Panc1 (cell line): ENCODE data around the gene SCARF1. TPM values are rescaled to one million over a fixed set of nuclear protein-coding genes. Genes with fewer than 3 reads are reported as not detected.

Experiments used
- ATAC-seq: fragments of 200-7000 bp; cut with Tn5 transposase; 2 replicates; pipeline ENCODE4 v1.9.1; 2020; ENCODE audit warnings: mild to moderate bottlenecking, moderate library complexity
- BruUV-seq: library from RNA; stranded (reverse); fragments of 400-500 nt; replicated peaks from 2 replicates; lab custom pipeline; 2021; lab: Mats Ljungman, UMichigan
- CTCF ChIA-PET: fragments of 300-600 bp; sonication (Branson Sonifier 250); formaldehyde crosslinking; loops from one replicate; lab custom pipeline; 2022; ENCODE audit warnings: antibody characterized with exemption; lab: Charles Lee
- POLR2A ChIA-PET: fragments of 300-600 bp; sonication (Branson Sonifier 250); formaldehyde crosslinking; loops from one replicate; lab custom pipeline; 2022; ENCODE audit warnings: antibody characterized with exemption; lab: Charles Lee
- DNase-seq: peaks from one replicate; pipeline ENCODE4 v3.0.0-alpha.2; 2010; ENCODE audit warnings: low read depth, low spot score
- H3K27ac ChIP-seq: 2 replicates; pipeline ENCODE4 v1.5.1; 2011; ENCODE audit warnings: mild to moderate bottlenecking, low read length, inconsistent platforms
- H3K27me3 ChIP-seq: fragments of 200-500 bp; sonication (Bioruptor generic); 2 replicates; pipeline ENCODE4 v1.6.0; 2014; ENCODE audit warnings: low read length, inconsistent platforms; ENCODE audit not compliant: control insufficient read depth, insufficient read depth
- H3K36me3 ChIP-seq: fragments of 200-500 bp; sonication (Bioruptor generic); 2 replicates; pipeline ENCODE4 v1.5.1; 2014; ENCODE audit warnings: inconsistent platforms, mild to moderate bottlenecking, low read length, moderate library complexity; ENCODE audit not compliant: control insufficient read depth, insufficient read depth
- H3K4me1 ChIP-seq: 2 replicates; pipeline ENCODE4 v1.5.1; 2011; ENCODE audit warnings: inconsistent platforms, mild to moderate bottlenecking, low read length, moderate library complexity; ENCODE audit not compliant: control insufficient read depth, insufficient read depth
- H3K4me3 ChIP-seq, 2 experiments: 2 replicates each; pipeline ENCODE4 v1.5.1; 2011 to 2012; ENCODE audit warnings: low read depth in 2 of 2, low read length in 2 of 2, mild to moderate bottlenecking in 2 of 2, inconsistent platforms in 1 of 2, moderate library complexity in 1 of 2
- H3K9me3 ChIP-seq: fragments of 200-500 bp; sonication (Bioruptor generic); 2 replicates; pipeline ENCODE4 v1.5.1; 2014; ENCODE audit warnings: low read depth, mild to moderate bottlenecking, inconsistent platforms, low read length, moderate library complexity; ENCODE audit not compliant: control insufficient read depth, insufficient read depth
- POLR2AphosphoS5 ChIP-seq: IDR thresholded peaks from 2 replicates; pipeline ENCODE4 v1.6.1; 2012; ENCODE audit warnings: mild to moderate bottlenecking, low read depth, low read length, moderate library complexity
- SIN3A ChIP-seq: IDR thresholded peaks from 2 replicates; pipeline ENCODE4 v1.6.1; 2012; ENCODE audit warnings: low read depth, mild to moderate bottlenecking, low read length, moderate library complexity, borderline replicate concordance; ENCODE audit not compliant: insufficient read depth
- TCF7L2 ChIP-seq: IDR thresholded peaks from 2 replicates; pipeline ENCODE4 v1.6.1; 2011; ENCODE audit warnings: mild to moderate bottlenecking, low read depth, low read length, inconsistent platforms
- in situ Hi-C: cut with HindIII; loops from 2 replicates; pipeline ENCODE4 v1.10.0; 2016; ENCODE audit warnings: low sequenced_read_pairs, low pct_unique_long_range_greater_than_20kb
- intact Hi-C: fragments of 100-400 bp; cut with micrococcal nuclease; formaldehyde crosslinking; loops from one replicate; pipeline ENCODE4 v1.10.0; 2022; ENCODE audit not compliant: unreplicated experiment
- total RNA-seq: library from RNA; stranded (reverse); gene quantifications from one replicate; pipeline ENCODE4 v1.2.1, GENCODE V29; 2021; ENCODE audit not compliant: unreplicated experiment
- TF ChIP-seq, protein P1 (sequence below), 2 experiments: IDR thresholded peaks; 2 replicates each; pipeline ENCODE4 v1.6.1; 2011 to 2012; ENCODE audit warnings: low read depth in 2 of 2, control low read depth in 1 of 2, low read length in 1 of 2, mild to moderate bottlenecking in 1 of 2, moderate library complexity in 1 of 2; ENCODE audit not compliant: insufficient read depth in 1 of 2
- TF ChIP-seq, protein P2 (sequence below): fragments of 450-650 bp; IDR thresholded peaks from 2 replicates; pipeline ENCODE4 v1.5.1; 2017; ENCODE audit warnings: mild to moderate bottlenecking

The SCARF1 gene
- total RNA-seq, 1 experiment from 2014 or later = 6.6 TPM

DNA sequence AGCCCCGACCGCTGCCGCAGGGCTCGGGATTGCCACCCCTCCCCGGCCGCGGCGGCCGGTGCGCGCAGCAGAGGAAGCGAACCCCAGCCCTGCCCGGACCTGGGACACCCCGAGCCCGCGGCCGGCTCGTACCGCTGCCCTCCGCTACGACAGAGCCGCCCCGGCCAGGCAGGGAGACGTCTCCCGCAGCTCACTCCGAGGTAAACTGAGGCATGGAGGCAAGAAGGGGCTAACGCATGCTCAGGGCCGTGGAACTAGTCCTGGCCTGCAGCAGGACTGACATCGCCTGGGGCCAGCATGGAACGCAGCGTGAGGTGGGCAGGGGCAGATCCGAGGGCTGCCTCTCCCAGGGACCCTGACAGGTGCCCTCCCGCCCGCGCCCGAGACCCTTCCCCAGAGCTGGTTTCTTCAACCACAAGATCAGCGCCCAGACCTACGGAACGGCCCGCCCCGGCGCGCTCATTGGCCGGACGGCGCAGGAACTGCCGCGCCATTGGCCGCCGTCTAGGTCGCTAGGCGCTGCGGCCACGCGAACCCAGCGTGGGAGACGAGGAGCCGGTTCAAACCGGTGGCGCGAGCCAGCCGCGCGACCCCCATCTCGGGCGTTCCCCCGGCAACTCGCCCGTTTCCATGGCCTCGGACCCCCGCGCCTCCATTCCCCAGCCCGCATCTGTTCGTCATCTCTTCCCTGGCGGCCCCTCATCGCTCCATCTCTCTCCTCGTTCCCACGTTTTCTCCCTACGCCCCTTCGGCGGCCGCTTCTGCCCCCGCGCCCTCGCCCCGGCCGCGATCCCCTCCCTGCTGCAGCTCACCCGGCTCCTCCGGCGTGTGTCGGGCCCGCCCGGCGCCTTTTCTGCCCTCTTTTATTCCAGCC lies 17.3 kb downstream of the SCARF1 start, which contains the start of gene SLC43A2:
Gene SLC43A2 (minus strand): TSS at position 853 of the 874 bp plus-strand sequence. CDS start 960 bp downstream, outside the sequence.
- peak; percentile 90 for ATAC-seq
- H3K36me3 ChIP-seq = no peaks in the 10 kb centered on the region
- no TSS peak for BruUV-seq
- POLR2A ChIA-PET = no interaction called here
- H3K4me3 ChIP-seq = peak within 1 kb of the TSS; percentile 68
- CTCF ChIA-PET = no interaction called here
- in situ Hi-C loops = no loop called here
- no peaks in the 10 kb centered on the region for H3K27me3 ChIP-seq
- TF ChIP-seq POLR2AphosphoS5 = peak; percentile 43; the same call in 1 of the 2 replicates
- TF ChIP-seq, protein P1, sequence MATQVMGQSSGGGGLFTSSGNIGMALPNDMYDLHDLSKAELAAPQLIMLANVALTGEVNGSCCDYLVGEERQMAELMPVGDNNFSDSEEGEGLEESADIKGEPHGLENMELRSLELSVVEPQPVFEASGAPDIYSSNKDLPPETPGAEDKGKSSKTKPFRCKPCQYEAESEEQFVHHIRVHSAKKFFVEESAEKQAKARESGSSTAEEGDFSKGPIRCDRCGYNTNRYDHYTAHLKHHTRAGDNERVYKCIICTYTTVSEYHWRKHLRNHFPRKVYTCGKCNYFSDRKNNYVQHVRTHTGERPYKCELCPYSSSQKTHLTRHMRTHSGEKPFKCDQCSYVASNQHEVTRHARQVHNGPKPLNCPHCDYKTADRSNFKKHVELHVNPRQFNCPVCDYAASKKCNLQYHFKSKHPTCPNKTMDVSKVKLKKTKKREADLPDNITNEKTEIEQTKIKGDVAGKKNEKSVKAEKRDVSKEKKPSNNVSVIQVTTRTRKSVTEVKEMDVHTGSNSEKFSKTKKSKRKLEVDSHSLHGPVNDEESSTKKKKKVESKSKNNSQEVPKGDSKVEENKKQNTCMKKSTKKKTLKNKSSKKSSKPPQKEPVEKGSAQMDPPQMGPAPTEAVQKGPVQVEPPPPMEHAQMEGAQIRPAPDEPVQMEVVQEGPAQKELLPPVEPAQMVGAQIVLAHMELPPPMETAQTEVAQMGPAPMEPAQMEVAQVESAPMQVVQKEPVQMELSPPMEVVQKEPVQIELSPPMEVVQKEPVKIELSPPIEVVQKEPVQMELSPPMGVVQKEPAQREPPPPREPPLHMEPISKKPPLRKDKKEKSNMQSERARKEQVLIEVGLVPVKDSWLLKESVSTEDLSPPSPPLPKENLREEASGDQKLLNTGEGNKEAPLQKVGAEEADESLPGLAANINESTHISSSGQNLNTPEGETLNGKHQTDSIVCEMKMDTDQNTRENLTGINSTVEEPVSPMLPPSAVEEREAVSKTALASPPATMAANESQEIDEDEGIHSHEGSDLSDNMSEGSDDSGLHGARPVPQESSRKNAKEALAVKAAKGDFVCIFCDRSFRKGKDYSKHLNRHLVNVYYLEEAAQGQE (IDR thresholded peaks at IDR 0.05; ENCODE audit: insufficient read depth in 1 of 2, low read depth in 2 of 2, low read length in 1 of 2) = no peak
- TF ChIP-seq SIN3A = peak; percentile 79; the same call in 1 of the 2 replicates
- no peak for TF ChIP-seq TCF7L2
- TF ChIP-seq, protein P2, sequence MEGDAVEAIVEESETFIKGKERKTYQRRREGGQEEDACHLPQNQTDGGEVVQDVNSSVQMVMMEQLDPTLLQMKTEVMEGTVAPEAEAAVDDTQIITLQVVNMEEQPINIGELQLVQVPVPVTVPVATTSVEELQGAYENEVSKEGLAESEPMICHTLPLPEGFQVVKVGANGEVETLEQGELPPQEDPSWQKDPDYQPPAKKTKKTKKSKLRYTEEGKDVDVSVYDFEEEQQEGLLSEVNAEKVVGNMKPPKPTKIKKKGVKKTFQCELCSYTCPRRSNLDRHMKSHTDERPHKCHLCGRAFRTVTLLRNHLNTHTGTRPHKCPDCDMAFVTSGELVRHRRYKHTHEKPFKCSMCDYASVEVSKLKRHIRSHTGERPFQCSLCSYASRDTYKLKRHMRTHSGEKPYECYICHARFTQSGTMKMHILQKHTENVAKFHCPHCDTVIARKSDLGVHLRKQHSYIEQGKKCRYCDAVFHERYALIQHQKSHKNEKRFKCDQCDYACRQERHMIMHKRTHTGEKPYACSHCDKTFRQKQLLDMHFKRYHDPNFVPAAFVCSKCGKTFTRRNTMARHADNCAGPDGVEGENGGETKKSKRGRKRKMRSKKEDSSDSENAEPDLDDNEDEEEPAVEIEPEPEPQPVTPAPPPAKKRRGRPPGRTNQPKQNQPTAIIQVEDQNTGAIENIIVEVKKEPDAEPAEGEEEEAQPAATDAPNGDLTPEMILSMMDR = no peak
- H3K4me1 ChIP-seq = peaks cover 8% of the 10 kb centered on the region
- peak within 1 kb of the TSS; percentile 44 for H3K27ac ChIP-seq
- no peaks in the 10 kb centered on the region for H3K9me3 ChIP-seq
- intact Hi-C loops = loop anchor here (2.0 kb wide), 1 partner anchor 53 kb away; no protein-coding TSS in a partner anchor
- DNase-seq = no peak

DNA sequence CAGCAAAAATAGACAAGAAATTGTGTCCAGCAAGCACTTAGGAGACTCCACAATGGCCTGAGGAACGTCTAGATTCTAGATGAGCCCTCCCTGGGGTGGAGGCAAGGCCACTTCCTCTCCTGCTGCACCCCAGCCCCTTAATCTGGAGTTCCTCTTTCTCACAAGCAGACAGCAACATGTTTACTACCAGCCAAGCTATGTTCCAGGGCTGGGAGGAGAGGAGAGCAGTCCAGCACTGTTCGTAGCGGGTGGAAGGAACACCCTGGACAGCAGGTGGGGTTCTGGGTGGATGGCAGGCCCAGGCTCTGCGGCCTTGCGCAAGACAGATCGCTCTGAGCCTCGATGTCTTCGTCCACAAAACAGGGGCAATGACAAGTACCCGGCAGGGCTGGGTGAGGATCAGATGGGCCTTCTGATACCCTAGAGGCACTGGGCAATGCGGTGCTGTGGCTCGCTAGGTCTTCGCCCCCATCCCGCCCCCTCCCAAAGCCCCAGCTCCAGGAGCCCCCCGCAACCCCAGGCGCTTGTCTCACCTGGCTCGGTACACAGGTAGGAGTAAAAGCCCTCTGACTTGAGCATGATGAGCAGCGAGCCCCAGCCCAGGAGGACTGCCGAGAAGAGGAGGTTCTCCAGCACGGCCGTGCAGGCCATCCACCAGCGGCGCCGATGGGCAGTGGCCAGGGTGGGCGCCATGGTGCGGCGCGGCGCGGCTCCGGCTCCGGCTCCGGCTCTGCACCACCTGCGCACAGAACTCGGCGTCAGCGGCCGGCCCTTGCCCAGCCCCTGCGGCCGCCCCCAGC lies 18.1 kb downstream of the SCARF1 start:
- no TSS peak for BruUV-seq
- no peaks in the 10 kb centered on the region for H3K9me3 ChIP-seq

More for the DNA sequence above, 18.1 kb downstream of the SCARF1 start:
- Histone ChIP-seq H3K4me1 (peaks cover 8% of the 10 kb centered on the region), H3K36me3 (no peaks in the 10 kb centered on the region), H3K27ac (no peak overlapping the region), H3K27me3 (no peaks in the 10 kb centered on the region), H3K4me3 (peak overlapping the region; percentile 68)
- DNase-seq (no peak), ATAC-seq (no peak)
- in situ Hi-C loops = no loop called here
- intact Hi-C loops = no loop called here
- TF ChIP-seq SIN3A = no peak
- ChIA-PET POLR2A (no interaction called here), CTCF (interaction anchor here (1.4 kb wide), 1 partner anchor 53 kb away, joined by 6 read pairs; no protein-coding TSS in a partner anchor)
